ENCODE measurements around the gene EML2. TPM values are rescaled to one million over a fixed set of nuclear protein-coding genes. Genes with fewer than 3 reads are reported as not detected.

Gene EML2
- total RNA-seq, 2 experiments from 2014 or later: 103 to 113 TPM

GRCh38 chr19:45560038-45560437 is 79.2 kb downstream of the EML2 start:
- no peak for TF ChIP-seq CTCF (IDR thresholded peaks at IDR 0.05)
- H3K4me1 Mint-ChIP-seq (ENCODE audit: low read depth): peaks cover 30% of the 10 kb centered on the region
- DNase-seq: no peak
- H3K4me3 Mint-ChIP-seq: no peak overlapping the region
- no peaks in the 10 kb centered on the region for H3K27me3 Mint-ChIP-seq
- intact Hi-C loops (cut with micrococcal nuclease): no loop called here
- H3K9me3 Mint-ChIP-seq: no peaks in the 10 kb centered on the region
- peaks cover 7% of the 10 kb centered on the region for H3K36me3 Mint-ChIP-seq (ENCODE audit: low read depth)
- ChIA-PET CTCF (interaction anchor here (0.7 to 1.5 kb wide), 4 partner anchors 11 to 67 kb away, joined by 3 read pairs; no protein-coding TSS in a partner anchor), POLR2A (interaction anchor here (0.9 to 1.5 kb wide), 3 partner anchors 14 to 31 kb away, joined by 3 to 6 read pairs (median 3); no protein-coding TSS in a partner anchor)
- ATAC-seq: no peak
- H3K27ac Mint-ChIP-seq: no peak overlapping the region

Small RNAs within 50 kb of the gene (microRNA-seq; reads per million reads assigned to microRNA genes)
- gene MIR330 (ENCODE audit: borderline microRNAs expressed, borderline replicate concordance): 499 reads per million, percentile 84 among the genes with 10 or more reads in this experiment
- gene MIR642A (ENCODE audit: borderline microRNAs expressed, borderline replicate concordance): not detected
- not detected for gene MIR642B (ENCODE audit: borderline microRNAs expressed, borderline replicate concordance)

Other genes starting within 250 kb of the EML2 start
- 1 to 10 TPM; 4.6 to 5.8 TPM for gene PPP1R13L, start 234.3 kb downstream of the EML2 start, total RNA-seq
- 10 to 100 TPM in 1 of 2 experiments, 1 to 10 TPM in 1; 9.8 to 11.6 TPM for gene POLR1G, start 232.8 kb downstream of the EML2 start, total RNA-seq
- 10 to 100 TPM; 41.6 to 46.5 TPM for gene ERCC1, start 215.5 kb downstream of the EML2 start, total RNA-seq
- gene FOSB, start 171.4 kb downstream of the EML2 start, total RNA-seq: 10 to 100 TPM; 70.0 to 71.2 TPM
- gene RTN2, start 142.3 kb downstream of the EML2 start, total RNA-seq: 1 to 10 TPM; 2.6 to 3.0 TPM
- 1 to 10 TPM; 3.7 to 4.2 TPM for gene PPM1N, start 141.0 kb downstream of the EML2 start, total RNA-seq
- gene VASP, start 131.9 kb downstream of the EML2 start, total RNA-seq: 100 to 1,000 TPM; 152 to 153 TPM
- gene OPA3, start 54.6 kb downstream of the EML2 start, total RNA-seq: 10 to 100 TPM; 13.7 to 14.3 TPM
- gene GPR4, start 37.2 kb downstream of the EML2 start, total RNA-seq: not detected
- 1 to 10 TPM; 5.9 to 6.8 TPM for gene GIPR, start 28.8 kb upstream of the EML2 start, total RNA-seq
- 100 to 1,000 TPM; 918 to 967 TPM for gene SNRPD2, start 52.6 kb upstream of the EML2 start, total RNA-seq
- gene QPCTL, start 53.3 kb upstream of the EML2 start, total RNA-seq: 10 to 100 TPM; 31.6 to 31.7 TPM
- 10 to 100 TPM; 28.6 to 34.7 TPM for gene FBXO46, start 91.5 kb upstream of the EML2 start, total RNA-seq
- gene MEIOSIN, start 94.0 kb upstream of the EML2 start, total RNA-seq: not detected
- 1 to 10 TPM in 1 of 2 experiments, under 1 TPM in 1; 0.97 to 1.5 TPM for gene SIX5, start 129.9 kb upstream of the EML2 start, total RNA-seq
- 1 to 10 TPM; 5.8 to 8.0 TPM for gene DMPK, start 143.1 kb upstream of the EML2 start, total RNA-seq
- 10 to 100 TPM; 23.5 to 26.0 TPM for gene DMWD, start 153.4 kb upstream of the EML2 start, total RNA-seq
- under 1 TPM; 0.41 to 0.63 TPM for gene RSPH6A, start 175.9 kb upstream of the EML2 start, total RNA-seq
- gene SYMPK, start 223.8 kb upstream of the EML2 start, total RNA-seq: 100 to 1,000 TPM in 1 of 2 experiments, 10 to 100 TPM in 1; 96.8 to 114 TPM
- gene FOXA3, start 224.9 kb upstream of the EML2 start, total RNA-seq: under 1 TPM in 1 of 2 experiments, not detected in 1; 0.36 TPM
- gene IRF2BP1, start 246.7 kb upstream of the EML2 start, total RNA-seq: 10 to 100 TPM; 15.3 to 17.2 TPM

Data from activated CD8-positive, alpha-beta T cell treated with anti-CD3 and anti-CD28 coated beads for 36 hours (primary cell).